Neuronal stem cell (in vitro differentiated cells): ENCODE measurements around the gene FCHO1.

Experiments used
- DNase-seq: peaks from one replicate; pipeline ENCODE4 v3.0.0-alpha.2; 2013; ENCODE audit warnings: low spot score
- H2AFZ ChIP-seq: one replicate; pipeline ENCODE4 v1.6.1; 2013; ENCODE audit warnings: mild to moderate bottlenecking, low read length, inconsistent platforms
- H2AK5ac ChIP-seq: 2 replicates; pipeline ENCODE4 v1.6.1; 2013; ENCODE audit warnings: low read depth, mild to moderate bottlenecking, inconsistent platforms, low read length, moderate library complexity, mixed read lengths
- H2BK120ac ChIP-seq: 2 replicates; pipeline ENCODE4 v1.6.1; 2013; ENCODE audit warnings: low read depth, mild to moderate bottlenecking, inconsistent platforms, low read length, moderate library complexity, mixed read lengths
- H2BK12ac ChIP-seq: one replicate; pipeline ENCODE4 v1.6.1; 2013; ENCODE audit warnings: low read length, inconsistent platforms
- H2BK15ac ChIP-seq: 2 replicates; pipeline ENCODE4 v1.6.1; 2013; ENCODE audit warnings: mild to moderate bottlenecking, low read length, inconsistent platforms, mixed read lengths
- H2BK5ac ChIP-seq: one replicate; pipeline ENCODE4 v1.6.1; 2013; ENCODE audit warnings: inconsistent platforms, mild to moderate bottlenecking, low read length, moderate library complexity
- H3K14ac ChIP-seq: one replicate; pipeline ENCODE4 v1.6.1; 2013; ENCODE audit warnings: low read length, inconsistent platforms
- H3K18ac ChIP-seq: 2 replicates; pipeline ENCODE4 v1.6.1; 2013; ENCODE audit warnings: low read length, inconsistent platforms
- H3K23ac ChIP-seq: 2 replicates; pipeline ENCODE4 v1.6.1; 2013; ENCODE audit warnings: low read depth, mild to moderate bottlenecking, mixed read lengths, low read length, inconsistent platforms; ENCODE audit not compliant: poor library complexity
- H3K27ac ChIP-seq: replicated peaks from 3 replicates; pipeline ENCODE4 v1.5.1; 2013; ENCODE audit warnings: low read length, inconsistent platforms
- H3K27me3 ChIP-seq, 3 experiments: 2 replicates each; pipeline ENCODE4 v1.6.1; 2013; ENCODE audit warnings: low read length in 3 of 3, mild to moderate bottlenecking in 2 of 3, inconsistent platforms in 1 of 3, low read depth in 1 of 3, mixed read lengths in 1 of 3, moderate library complexity in 1 of 3; ENCODE audit not compliant: control insufficient read depth in 3 of 3, insufficient read depth in 3 of 3
- H3K36me3 ChIP-seq, 2 donors: replicated peaks in 1 of 2; 2 replicates each; pipeline ENCODE4 v1.6.1; 2013; ENCODE audit warnings: low read length in 2 of 2; ENCODE audit not compliant: control insufficient read depth in 2 of 2, insufficient read depth in 2 of 2
- H3K4ac ChIP-seq: 2 replicates; pipeline ENCODE4 v1.6.1; 2013; ENCODE audit warnings: inconsistent platforms, mild to moderate bottlenecking, low read length, moderate library complexity
- H3K4me1 ChIP-seq, 2 donors: 1 replicate in 1 of 2; 2 replicates in 1 of 2; pipeline ENCODE4 v1.6.1; 2013; ENCODE audit warnings: low read length in 2 of 2, low read depth in 1 of 2; ENCODE audit not compliant: control insufficient read depth in 2 of 2, insufficient read depth in 1 of 2
- H3K4me2 ChIP-seq: one replicate; pipeline ENCODE4 v1.6.1; 2013; ENCODE audit warnings: mild to moderate bottlenecking, low read length, inconsistent platforms; ENCODE audit not compliant: insufficient read depth, poor library complexity, severe bottlenecking
- H3K4me3 ChIP-seq, 2 donors: 2 replicates each; pipeline ENCODE4 v1.5.1; 2013; ENCODE audit warnings: low read length in 2 of 2, mild to moderate bottlenecking in 2 of 2, inconsistent platforms in 1 of 2, moderate library complexity in 1 of 2
- H3K79me1 ChIP-seq: one replicate; pipeline ENCODE4 v1.6.1; 2013; ENCODE audit warnings: low read depth, mild to moderate bottlenecking, inconsistent platforms, low read length, moderate library complexity
- H3K9ac ChIP-seq: one replicate; pipeline ENCODE4 v1.6.1; 2013; ENCODE audit warnings: mild to moderate bottlenecking, low read depth, low read length, inconsistent platforms; ENCODE audit not compliant: poor library complexity
- H3K9me3 ChIP-seq, 2 donors: replicated peaks in 1 of 2; 2 replicates each; pipeline versions ENCODE3 to v1.6.1; 2013; ENCODE audit warnings: low read length in 2 of 2, mild to moderate bottlenecking in 2 of 2, inconsistent platforms in 1 of 2, low read depth in 1 of 2, mixed read lengths in 1 of 2, moderate library complexity in 1 of 2; ENCODE audit not compliant: control insufficient read depth in 2 of 2, insufficient read depth in 1 of 2
- H4K8ac ChIP-seq: one replicate; pipeline ENCODE4 v1.6.1; 2013; ENCODE audit warnings: low read depth, mild to moderate bottlenecking, inconsistent platforms, low read length, moderate library complexity
- H4K91ac ChIP-seq: one replicate; pipeline ENCODE4 v1.6.1; 2013; ENCODE audit warnings: low read length, low read depth, mild to moderate bottlenecking, inconsistent platforms; ENCODE audit not compliant: poor library complexity
- WGBS, 2 donors: extraction: QIAGEN DNeasy Blood & Tissue Kit; methylation state at CpG; one replicate each; pipeline ENCODE4 v1.1.7; 2013; ENCODE audit warnings: missing lambda C conversion rate in 2 of 2, mixed read lengths in 1 of 2; ENCODE audit not compliant: insufficient read length in 2 of 2, insufficient replicate concordance in 1 of 2; ENCODE audit errors: extremely low coverage in 2 of 2; 5-methylcytosine and 5-hydroxymethylcytosine counted together

Gene FCHO1

DNA sequence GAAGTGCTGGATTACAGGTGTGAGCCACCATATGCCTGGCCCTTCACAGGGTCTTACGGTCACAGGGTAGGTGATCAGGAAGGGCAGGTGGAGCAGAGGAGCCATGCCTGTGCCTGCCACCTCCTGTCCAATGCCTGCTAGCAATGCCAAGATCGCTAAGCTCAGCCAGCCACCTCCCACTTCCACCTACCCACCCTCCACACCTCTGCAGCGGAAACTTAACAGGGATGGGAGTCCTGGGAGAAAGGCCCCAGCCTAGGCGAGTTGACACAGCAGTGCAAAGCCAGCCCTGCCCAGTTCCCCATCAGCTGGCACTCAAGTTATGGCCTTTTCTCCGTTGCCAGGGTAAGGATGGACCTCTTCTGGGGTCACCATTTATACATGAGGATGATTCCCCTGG lies 15.9 kb upstream of the FCHO1 start:
- Histone ChIP-seq H3K9ac (peak overlapping the region; percentile 44), H3K27me3 (no peaks in the 10 kb centered on the region), H3K27ac (no peak overlapping the region), H3K36me3 (peaks cover 36 to 76% of the 10 kb centered on the region in 2 donors), H3K9me3 (peaks cover 4% of the 10 kb centered on the region in 2 donors), H3K4me2 (no peak overlapping the region), H2AFZ (no peak overlapping the region), H2BK120ac (no peak overlapping the region), H3K23ac (peak overlapping the region; percentile 89), H3K4me3 (peak overlapping the region in 1 of 2 donors; percentile 33), H2BK15ac (no peak overlapping the region), H3K18ac (peak overlapping the region; percentile 38), H2AK5ac (no peak overlapping the region), H4K91ac (no peak overlapping the region), H2BK5ac (no peak overlapping the region), H2BK12ac (no peak overlapping the region), H4K8ac (no peak overlapping the region), H3K14ac (no peak overlapping the region), H3K79me1 (peaks cover 10% of the 10 kb centered on the region), H3K4ac (no peak overlapping the region), H3K4me1 (peaks cover 0 to 3% of the 10 kb centered on the region in 2 donors)
- WGBS, 2 donors: no CpG with 5 or more reads among the region's 5 CpGs
- no peak for DNase-seq

DNA sequence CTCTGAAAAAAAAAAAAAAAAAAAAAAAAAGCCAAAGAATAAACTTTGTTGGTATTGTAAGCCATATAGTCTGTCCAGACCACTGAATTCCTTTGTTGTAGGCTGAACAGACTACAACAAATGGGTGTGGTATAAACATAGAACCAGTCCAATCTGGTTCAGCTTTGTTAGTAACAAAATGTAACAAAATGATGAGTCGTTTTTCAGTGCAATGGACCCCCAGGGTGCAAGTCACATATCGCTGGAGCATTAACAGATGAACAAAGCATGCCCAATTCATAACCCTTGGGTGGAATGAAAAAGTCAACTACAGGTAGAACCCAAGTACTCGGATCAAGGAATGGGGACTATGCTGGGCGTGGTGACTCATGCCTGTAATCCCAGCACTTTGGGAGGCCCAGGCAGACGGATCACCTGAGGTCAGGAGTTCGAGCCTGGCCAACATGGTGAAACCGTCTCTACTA lies 13.6 kb upstream of the FCHO1 start:
- no peak overlapping the region for H2AFZ ChIP-seq
- H3K18ac ChIP-seq: no peak overlapping the region
- DNase-seq: no peak
- peaks cover 0 to 3% of the 10 kb centered on the region in 2 donors for H3K4me1 ChIP-seq
- H2AK5ac ChIP-seq: no peak overlapping the region
- H3K23ac ChIP-seq: no peak overlapping the region
- H3K14ac ChIP-seq: no peak overlapping the region
- no peak overlapping the region for H3K4me3 ChIP-seq
- no peak overlapping the region for H3K4ac ChIP-seq
- no CpG with 5 or more reads among the region's 7 CpGs for WGBS, 2 donors
- H2BK12ac ChIP-seq: no peak overlapping the region
- H3K9me3 ChIP-seq: peaks cover 16 to 18% of the 10 kb centered on the region in 2 donors
- H3K36me3 ChIP-seq: peaks cover 25 to 53% of the 10 kb centered on the region in 2 donors
- H3K4me2 ChIP-seq: no peak overlapping the region
- no peak overlapping the region for H2BK5ac ChIP-seq
- no peak overlapping the region for H2BK120ac ChIP-seq
- H3K27ac ChIP-seq: no peak overlapping the region
- no peak overlapping the region for H4K91ac ChIP-seq
- no peak overlapping the region for H4K8ac ChIP-seq
- no peak overlapping the region for H3K9ac ChIP-seq
- no peak overlapping the region for H2BK15ac ChIP-seq
- H3K79me1 ChIP-seq: peaks cover 5% of the 10 kb centered on the region
- no peaks in the 10 kb centered on the region for H3K27me3 ChIP-seq

DNA sequence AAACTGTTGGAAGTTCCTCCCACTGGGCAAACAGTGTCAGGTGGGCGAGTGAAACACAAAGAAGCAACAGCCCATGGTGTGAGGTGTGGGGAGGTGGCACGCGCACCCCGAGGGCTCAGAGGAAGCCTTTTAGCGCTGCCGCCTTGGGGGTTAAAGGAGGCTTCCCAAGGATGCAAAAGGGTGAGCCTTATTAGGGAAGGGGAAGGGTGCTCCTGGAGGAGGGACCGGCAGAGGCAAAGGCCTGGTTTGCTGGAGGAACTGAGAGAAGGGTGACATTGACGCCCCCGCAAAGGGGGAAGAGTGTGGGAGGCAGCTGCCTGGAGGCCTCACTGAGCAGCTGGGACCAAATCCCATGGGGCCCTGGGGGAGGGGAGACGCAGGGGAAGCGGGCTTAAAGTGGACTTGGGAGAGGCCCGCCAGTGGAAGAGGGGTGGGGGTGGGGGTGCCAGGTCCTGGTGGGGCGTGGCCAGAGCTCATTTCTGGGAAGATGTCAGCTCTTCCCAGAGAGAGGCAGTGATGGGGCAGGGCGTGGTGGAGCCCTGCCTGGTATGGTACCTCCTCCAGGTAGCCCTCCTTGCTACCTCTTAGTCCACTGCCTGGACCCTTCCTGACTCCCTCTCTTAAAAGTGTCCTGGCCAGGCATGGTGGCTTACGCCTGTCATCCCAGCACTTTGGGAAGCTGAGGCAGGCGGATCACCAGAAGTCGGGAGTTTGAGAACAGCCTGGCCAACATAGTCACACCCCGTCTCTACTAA lies 12.0 kb upstream of the FCHO1 start:
- H3K4ac ChIP-seq: no peak overlapping the region
- H2BK15ac ChIP-seq: no peak overlapping the region
- H2BK5ac ChIP-seq: no peak overlapping the region
- peak overlapping the region; percentile 38 for H3K14ac ChIP-seq
- H2BK120ac ChIP-seq: no peak overlapping the region
- H2AFZ ChIP-seq: no peak overlapping the region
- whole genome bisulfite sequencing, 2 donors: no CpG with 5 or more reads among the region's 18 CpGs
- H2BK12ac ChIP-seq: no peak overlapping the region
- H3K36me3 ChIP-seq: peaks cover 11 to 37% of the 10 kb centered on the region in 2 donors
- H4K91ac ChIP-seq: no peak overlapping the region
- H3K4me3 ChIP-seq: no peak overlapping the region
- no peak for DNase-seq
- no peak overlapping the region for H3K27ac ChIP-seq
- H3K27me3 ChIP-seq: no peaks in the 10 kb centered on the region
- H3K4me2 ChIP-seq: no peak overlapping the region
- H3K18ac ChIP-seq: peak overlapping the region; percentile 64
- no peak overlapping the region for H3K23ac ChIP-seq
- H2AK5ac ChIP-seq: peak overlapping the region; percentile 46
- H3K9ac ChIP-seq: no peak overlapping the region
- no peak overlapping the region for H4K8ac ChIP-seq
- H3K9me3 ChIP-seq: peaks cover 14 to 18% of the 10 kb centered on the region in 2 donors
- H3K79me1 ChIP-seq: peaks cover under 1% of the 10 kb centered on the region
- H3K4me1 ChIP-seq: peaks cover 3 to 4% of the 10 kb centered on the region in 2 donors

GRCh38 chr19:17741456-17741855 lies 9.8 kb upstream of the FCHO1 start:
- Histone ChIP-seq H3K36me3 (peaks cover 2 to 16% of the 10 kb centered on the region in 2 donors), H3K14ac (no peak overlapping the region), H3K4me3 (no peak overlapping the region), H3K79me1 (no peaks in the 10 kb centered on the region), H3K4me2 (no peak overlapping the region), H2BK120ac (no peak overlapping the region), H3K18ac (no peak overlapping the region), H2BK12ac (no peak overlapping the region), H3K9ac (no peak overlapping the region), H4K8ac (no peak overlapping the region), H2BK5ac (no peak overlapping the region), H2AK5ac (no peak overlapping the region), H2BK15ac (no peak overlapping the region), H3K27me3 (no peaks in the 10 kb centered on the region), H3K23ac (no peak overlapping the region), H3K4me1 (peaks cover 3 to 4% of the 10 kb centered on the region in 2 donors), H4K91ac (no peak overlapping the region), H3K9me3 (peaks cover 14 to 18% of the 10 kb centered on the region in 2 donors), H3K27ac (no peak overlapping the region), H2AFZ (no peak overlapping the region), H3K4ac (no peak overlapping the region)
- no CpG with 5 or more reads among the region's 2 CpGs for WGBS, 2 donors
- DNase-seq: no peak
